SK-N-SH treated with all-trans-retinoic acid at 6 μM for 48 hours (cell line): Measurements from ENCODE around the gene IL22RA2.

Source experiments
- ATAC-seq: fragments of 200-7000 bp; cut with Tn5 transposase; 3 replicates; pipeline ENCODE4 v1.9.1; 2020; ENCODE audit warnings: mild to moderate bottlenecking, moderate library complexity
- CREB5 ChIP-seq: fragments of 250-450 bp; sonication (Bioruptor Pico); IDR thresholded peaks from 2 replicates; pipeline ENCODE4 v1.5.1; 2020; ENCODE audit warnings: low read depth, mild to moderate bottlenecking, moderate library complexity
- ESRRG ChIP-seq: fragments of 250-450 bp; sonication (Bioruptor Pico); IDR thresholded peaks from 2 replicates; pipeline ENCODE4 v1.6.1; 2021; ENCODE audit warnings: mild to moderate bottlenecking
- GLIS3 ChIP-seq: fragments of 250-450 bp; sonication (Bioruptor Pico); IDR thresholded peaks from 2 replicates; pipeline ENCODE4 v1.5.0; 2020; ENCODE audit warnings: mild to moderate bottlenecking, moderate library complexity
- ISL1 ChIP-seq: fragments of 250-450 bp; sonication (Bioruptor Pico); IDR thresholded peaks from 2 replicates; pipeline ENCODE4 v2.1.2; 2022; ENCODE audit warnings: mild to moderate bottlenecking, moderate library complexity
- PPARA ChIP-seq: fragments of 250-450 bp; sonication (Bioruptor Pico); IDR thresholded peaks from 2 replicates; pipeline ENCODE4 v1.5.0; 2020; ENCODE audit warnings: mild to moderate bottlenecking, borderline replicate concordance
- RARB ChIP-seq: fragments of 250-450 bp; sonication (Bioruptor Pico); IDR thresholded peaks from 2 replicates; pipeline ENCODE4 v1.8.0; 2021; ENCODE audit warnings: mild to moderate bottlenecking, moderate library complexity
- TCF4 ChIP-seq: fragments of 250-450 bp; sonication (Bioruptor Pico); IDR thresholded peaks from 2 replicates; pipeline ENCODE4 v1.8.0; 2021; ENCODE audit warnings: mild to moderate bottlenecking, moderate library complexity, borderline replicate concordance
- ZC3H10 ChIP-seq: fragments of 250-450 bp; sonication (Bioruptor Pico); IDR thresholded peaks from 2 replicates; pipeline ENCODE4 v1.5.1; 2021; ENCODE audit warnings: mild to moderate bottlenecking, moderate library complexity
- ZNF8 ChIP-seq: fragments of 450-650 bp; formaldehyde crosslinking; IDR thresholded peaks from 2 replicates; pipeline ENCODE4 v1.5.0; 2020; ENCODE audit warnings: mild to moderate bottlenecking, moderate library complexity
- TF ChIP-seq, protein P1 (sequence below): fragments of 250-450 bp; sonication (Bioruptor Pico); IDR thresholded peaks from 2 replicates; pipeline ENCODE4 v1.8.0; 2020; ENCODE audit warnings: mild to moderate bottlenecking, moderate library complexity, borderline replicate concordance

IL22RA2 gene

DNA sequence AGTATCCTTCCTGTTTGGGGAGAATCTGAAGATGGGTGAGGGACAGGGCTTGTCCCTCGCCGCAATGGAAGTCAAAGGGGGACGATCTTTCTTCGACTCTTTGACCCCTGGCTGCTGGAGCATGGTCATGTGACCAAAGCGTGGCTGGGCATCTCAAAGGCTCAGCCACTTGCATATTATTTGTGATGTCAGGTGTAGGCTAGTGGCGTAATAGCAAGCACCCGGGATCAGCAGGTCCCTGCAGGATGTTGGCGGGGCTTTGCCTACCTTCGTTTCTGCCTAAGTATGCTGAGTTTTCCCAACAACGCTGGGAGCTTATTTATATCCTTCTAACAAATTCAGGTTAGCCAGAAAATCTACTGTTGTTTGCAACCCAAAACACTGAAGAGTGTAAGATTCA, 78.4 kb downstream of the IL22RA2 start:
- TF ChIP-seq CREB5 (CRISPR knock-in tag) = no peak
- TF ChIP-seq ISL1 (CRISPR knock-in tag) = no peak
- TF ChIP-seq ZC3H10 (CRISPR knock-in tag) = no peak
- no peak for ATAC-seq

GRCh38 chr6:137094411-137095008, 78.9 kb downstream of the IL22RA2 start:
- TF ChIP-seq ESRRG (CRISPR knock-in tag) = no peak
- no peak for TF ChIP-seq ZNF8
- TF ChIP-seq GLIS3 (CRISPR knock-in tag) = no peak
- no peak for TF ChIP-seq RARB (CRISPR knock-in tag)
- TF ChIP-seq, protein P1, sequence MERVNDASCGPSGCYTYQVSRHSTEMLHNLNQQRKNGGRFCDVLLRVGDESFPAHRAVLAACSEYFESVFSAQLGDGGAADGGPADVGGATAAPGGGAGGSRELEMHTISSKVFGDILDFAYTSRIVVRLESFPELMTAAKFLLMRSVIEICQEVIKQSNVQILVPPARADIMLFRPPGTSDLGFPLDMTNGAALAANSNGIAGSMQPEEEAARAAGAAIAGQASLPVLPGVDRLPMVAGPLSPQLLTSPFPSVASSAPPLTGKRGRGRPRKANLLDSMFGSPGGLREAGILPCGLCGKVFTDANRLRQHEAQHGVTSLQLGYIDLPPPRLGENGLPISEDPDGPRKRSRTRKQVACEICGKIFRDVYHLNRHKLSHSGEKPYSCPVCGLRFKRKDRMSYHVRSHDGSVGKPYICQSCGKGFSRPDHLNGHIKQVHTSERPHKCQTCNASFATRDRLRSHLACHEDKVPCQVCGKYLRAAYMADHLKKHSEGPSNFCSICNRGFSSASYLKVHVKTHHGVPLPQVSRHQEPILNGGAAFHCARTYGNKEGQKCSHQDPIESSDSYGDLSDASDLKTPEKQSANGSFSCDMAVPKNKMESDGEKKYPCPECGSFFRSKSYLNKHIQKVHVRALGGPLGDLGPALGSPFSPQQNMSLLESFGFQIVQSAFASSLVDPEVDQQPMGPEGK = no peak
- no peak for TF ChIP-seq TCF4 (CRISPR knock-in tag)
- TF ChIP-seq ISL1 (CRISPR knock-in tag) = no peak
- no peak for TF ChIP-seq PPARA (CRISPR knock-in tag)
- TF ChIP-seq, all 23 proteins: peak for 0
- ATAC-seq = peak; percentile 87
